HepG2 (cell line): ENCODE results near the gene HEPN1. TPM values are rescaled to one million over a fixed set of nuclear protein-coding genes. Genes with fewer than 3 reads are reported as not detected.

Experiments
- ARID5B ChIP-seq: IDR thresholded peaks from 2 replicates; pipeline ENCODE4 v1.4.0; 2020; ENCODE audit warnings: mild to moderate bottlenecking, missing genetic modification reagents
- CBX5 ChIP-seq: sonication (generic); formaldehyde crosslinking; IDR thresholded peaks from 2 replicates; pipeline ENCODE4 v1.4.0; 2020; ENCODE audit warnings: missing genetic modification reagents, borderline replicate concordance
- KLF16 ChIP-seq, 2 experiments: sonication (generic) in 1 of 2; formaldehyde crosslinking in 1 of 2; IDR thresholded peaks; 2 replicates each; pipeline versions ENCODE4 v1.6.1 to v1.8.0; 2016 to 2023; ENCODE audit warnings: missing genetic modification reagents in 2 of 2, missing compliant biosample characterization in 1 of 2
- MBD4 ChIP-seq: IDR thresholded peaks from 2 replicates; pipeline ENCODE4 v1.6.1; 2012; ENCODE audit warnings: low read length, inconsistent platforms, borderline replicate concordance
- NFAT5 ChIP-seq: sonication (generic); formaldehyde crosslinking; IDR thresholded peaks from 2 replicates; pipeline ENCODE4 v1.4.0; 2020; ENCODE audit warnings: missing genetic modification reagents
- RAD21 ChIP-seq: fragments of 450-650 bp; formaldehyde crosslinking; IDR thresholded peaks from 2 replicates; pipeline ENCODE4 v1.5.0; 2020; ENCODE audit warnings: mild to moderate bottlenecking
- SPEN ChIP-seq: sonication (generic); formaldehyde crosslinking; IDR thresholded peaks from 2 replicates; pipeline ENCODE4 v1.5.1; 2020; ENCODE audit warnings: low read depth, mild to moderate bottlenecking, missing genetic modification reagents
- TEAD2 ChIP-seq: sonication (generic); formaldehyde crosslinking; IDR thresholded peaks from 2 replicates; pipeline ENCODE4 v1.9.0; 2021; ENCODE audit warnings: missing genetic modification reagents
- ZBTB7B ChIP-seq: sonication (generic); formaldehyde crosslinking; IDR thresholded peaks from 2 replicates; pipeline ENCODE4 v1.4.0; 2020; ENCODE audit warnings: missing genetic modification reagents
- ZFP36L2 ChIP-seq: sonication (generic); formaldehyde crosslinking; IDR thresholded peaks from 2 replicates; pipeline ENCODE4 v1.4.0; 2020; ENCODE audit warnings: missing genetic modification reagents
- ZFX ChIP-seq: sonication (generic); formaldehyde crosslinking; IDR thresholded peaks from 2 replicates; pipeline ENCODE4 v1.4.0; 2020; ENCODE audit warnings: mild to moderate bottlenecking, low read depth, missing genetic modification reagents, moderate library complexity
- ZNF619 ChIP-seq: sonication (generic); formaldehyde crosslinking; IDR thresholded peaks from 2 replicates; pipeline ENCODE4 v1.4.0; 2020; ENCODE audit warnings: mild to moderate bottlenecking, missing genetic modification reagents
- ZNF687 ChIP-seq: sonication (generic); formaldehyde crosslinking; IDR thresholded peaks from 2 replicates; pipeline ENCODE4 v1.5.1; 2020; ENCODE audit warnings: mild to moderate bottlenecking, missing genetic modification reagents, moderate library complexity
- polyA plus RNA-seq, 8 experiments: library from polyadenylated mRNA; depleted of rRNA in 3 of 8; stranded (reverse) in 7 of 8; unstranded in 1 of 8; fragments of >200 nt; fragmentation: Illumina TruSeq in 4 of 8; extraction: Trizol in 4 of 8; gene quantifications; 2 replicates each; pipeline versions ENCODE4 v1.2.1 to v1.2.3, GENCODE V29; 2011 to 2016; ENCODE audit warnings: low read depth in 4 of 8, missing spikeins in 1 of 8, mixed read lengths in 1 of 8; ENCODE audit not compliant: insufficient read depth in 1 of 8
- total RNA-seq, 5 experiments: library from RNA; depleted of rRNA; stranded (reverse); fragments of >200 nt; fragmentation: Illumina TruSeq; extraction: Trizol; gene quantifications; 2 replicates each; pipeline ENCODE4 v1.2.3, GENCODE V29; 2016; ENCODE audit warnings: low read depth in 1 of 5

Gene HEPN1
- total and polyA plus RNA-seq, 2 of the 13 experiments (the other 11 are each of a cell fraction or from before 2014, with no cell fraction given), result not detected

- no peak for TF ChIP-seq KLF16 (CRISPR knock-in tag; IDR thresholded peaks at IDR 0.05)
- peak; percentile 46 for TF ChIP-seq ZFX (CRISPR knock-in tag)
- TF ChIP-seq ZBTB7B (CRISPR knock-in tag), result 0 out of 2 replicates have a peak, but pooled peaks have one; percentile 19
- no peak for TF ChIP-seq TEAD2 (CRISPR knock-in tag)
- 0 out of 2 replicates have a peak, but pooled peaks have one; percentile 21 for TF ChIP-seq CBX5 (CRISPR knock-in tag)
- TF ChIP-seq ARID5B (CRISPR knock-in tag), result peak; percentile 11; the same call in 1 of the 2 replicates
- TF ChIP-seq ZFP36L2 (CRISPR knock-in tag), result no peak
- TF ChIP-seq NFAT5 (CRISPR knock-in tag), result no peak
- peak; percentile 26; the same call in 1 of the 2 replicates for TF ChIP-seq ZNF687 (CRISPR knock-in tag)
- no peak for TF ChIP-seq RAD21
- TF ChIP-seq MBD4, result no peak
- TF ChIP-seq SPEN, result 0 out of 2 replicates have a peak, but pooled peaks have one; percentile 11
- 0 out of 2 replicates have a peak, but pooled peaks have one; percentile 23 for TF ChIP-seq ZNF619 (CRISPR knock-in tag)
These were observed 16.8 kb downstream of the HEPN1 start, which contains the start of gene HEPACAM (continued) for GRCh38 chr11:124935548-124936514.
